Stimulated activated naive B cell treated with anti-CD40 and anti-IgM and Interleukin-4, amounts not matched to agents 10 μg/mL and 1 μg/mL and 100 μg/mL, for 72 hours (primary cell): Measurements from ENCODE around the gene SEMA3F.
"Not testable (repeated sequence)": the region's sequence is repeated elsewhere in the genome, so short reads cannot be mapped to it uniquely, and the experiment has no call there.

Source experiments
- ATAC-seq, 2 donors: fragments of 150-1000 bp; cut with Tn5 transposase; replicated peaks; 2 replicates each; pipeline ENCODE4 v1.10.0; 2021; ENCODE audit warnings: moderate library complexity in 1 of 2
- DNase-seq: peaks from one replicate; pipeline ENCODE4 v3.0.0; 2021
- H3K27ac Mint-ChIP-seq: one replicate; pipeline ENCODE4 v1.8.0; 2022; ENCODE audit warnings: mild to moderate bottlenecking, mixed read lengths
- H3K27me3 Mint-ChIP-seq, 2 donors: one replicate each; pipeline ENCODE4 v1.8.0; 2022; ENCODE audit warnings: mixed read lengths in 2 of 2
- H3K36me3 Mint-ChIP-seq, 2 donors: one replicate each; pipeline ENCODE4 v1.8.0; 2022; ENCODE audit warnings: mixed read lengths in 2 of 2, mild to moderate bottlenecking in 1 of 2
- H3K4me1 Mint-ChIP-seq, 2 donors: one replicate each; pipeline ENCODE4 v1.8.0; 2022; ENCODE audit warnings: mixed read lengths in 2 of 2, mild to moderate bottlenecking in 1 of 2
- H3K4me3 Mint-ChIP-seq, 2 donors: one replicate each; pipeline ENCODE4 v1.8.0; 2022; ENCODE audit warnings: mild to moderate bottlenecking in 2 of 2, mixed read lengths in 2 of 2, moderate library complexity in 1 of 2
- H3K9me3 Mint-ChIP-seq, 2 donors: one replicate each; pipeline ENCODE4 v1.8.0; 2022; ENCODE audit warnings: mixed read lengths in 2 of 2, mild to moderate bottlenecking in 1 of 2

Gene SEMA3F

DNA sequence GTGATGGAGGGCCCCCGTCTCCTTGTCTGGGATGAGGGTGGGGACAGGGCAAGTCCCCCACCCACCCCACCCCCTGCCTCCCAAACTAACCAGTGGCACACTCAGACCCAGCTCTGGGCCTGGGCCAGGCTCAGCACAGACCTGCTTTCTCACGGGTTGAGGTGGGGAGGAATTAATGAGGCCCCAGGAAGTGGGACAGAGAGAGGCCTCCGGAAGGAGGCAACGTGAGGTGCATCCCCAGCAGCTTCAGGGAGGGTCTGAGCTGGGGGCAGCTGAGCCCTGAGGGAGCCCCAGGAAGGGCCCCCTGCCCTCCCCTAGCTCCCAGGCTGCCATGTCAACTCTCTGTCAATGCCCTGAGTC is 65.9 kb downstream of the SEMA3F start:
- H3K36me3 Mint-ChIP-seq: no peaks in the 10 kb centered on the region
- no peak for ATAC-seq
- DNase-seq: no peak
- peaks cover 0 to 8% of the 10 kb centered on the region in 2 donors for H3K4me1 Mint-ChIP-seq
- H3K27ac Mint-ChIP-seq: no peak overlapping the region
- no peak overlapping the region for H3K4me3 Mint-ChIP-seq
- peaks cover 8 to 12% of the 10 kb centered on the region in 2 donors for H3K27me3 Mint-ChIP-seq
- H3K9me3 Mint-ChIP-seq: no peaks in the 10 kb centered on the region

DNA sequence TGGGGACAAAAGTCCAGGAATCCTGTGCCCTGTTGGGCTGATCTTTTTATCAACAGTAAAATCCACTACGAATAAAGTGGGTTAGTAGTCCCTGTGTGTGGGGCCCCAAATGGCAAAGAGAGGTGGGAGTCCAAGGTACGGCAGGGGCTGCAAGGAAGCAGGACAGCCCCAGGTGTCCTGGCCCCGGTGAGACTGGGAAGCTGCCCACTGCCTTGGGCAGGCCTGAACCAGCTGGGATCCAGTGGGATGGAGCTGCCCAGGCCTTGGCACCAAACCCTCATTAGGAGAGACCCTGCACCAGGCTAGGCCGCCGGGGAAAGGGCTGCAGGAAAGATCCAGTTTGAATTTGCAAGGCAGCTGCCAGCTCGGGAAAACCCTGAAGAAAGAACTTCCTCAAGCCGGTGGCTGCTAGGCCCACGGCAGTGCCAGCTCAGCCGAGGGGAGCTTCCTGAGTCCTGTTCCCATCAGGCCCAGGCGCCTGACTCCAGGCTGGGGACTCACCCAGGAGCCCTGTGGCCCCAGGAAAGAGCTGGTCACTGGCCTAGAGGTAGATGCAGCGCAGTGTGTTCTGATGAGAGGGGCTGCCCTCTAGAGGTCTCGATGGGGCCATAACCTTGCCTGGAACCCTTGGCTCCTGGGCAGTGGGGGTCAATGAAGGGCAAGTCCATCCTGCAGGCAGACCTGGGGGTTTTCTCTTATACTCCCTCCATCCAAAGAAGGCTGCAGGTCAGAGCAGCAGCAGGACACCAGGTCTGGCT is 66.5 kb downstream of the SEMA3F start:
- Mint-ChIP-seq H3K27ac (no peak overlapping the region), H3K4me3 (no peak overlapping the region), H3K9me3 (no peaks in the 10 kb centered on the region), H3K4me1 (peaks cover 3 to 13% of the 10 kb centered on the region in 2 donors), H3K27me3 (peaks cover 8 to 12% of the 10 kb centered on the region in 2 donors), H3K36me3 (no peaks in the 10 kb centered on the region)
- DNase-seq (no peak), ATAC-seq (no peak)

DNA sequence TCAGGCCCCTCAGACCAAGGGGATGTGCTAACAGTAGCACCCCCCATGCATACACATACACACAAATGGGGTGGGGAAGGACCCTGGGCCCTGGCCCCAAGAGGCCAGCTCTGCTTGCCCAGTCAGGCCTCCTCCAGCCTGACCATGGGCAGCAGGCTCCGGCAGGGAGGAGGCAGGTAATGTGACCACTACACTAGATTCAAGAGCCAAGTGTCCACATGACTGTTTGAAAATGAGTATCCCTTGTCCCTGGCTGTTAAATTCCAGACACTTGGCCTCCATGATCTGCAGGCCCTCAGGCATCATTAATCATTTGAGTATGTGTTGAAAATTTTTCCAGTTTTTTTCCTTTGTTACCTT is 67.0 kb downstream of the SEMA3F start:
- H3K27ac Mint-ChIP-seq: no peak overlapping the region

DNA sequence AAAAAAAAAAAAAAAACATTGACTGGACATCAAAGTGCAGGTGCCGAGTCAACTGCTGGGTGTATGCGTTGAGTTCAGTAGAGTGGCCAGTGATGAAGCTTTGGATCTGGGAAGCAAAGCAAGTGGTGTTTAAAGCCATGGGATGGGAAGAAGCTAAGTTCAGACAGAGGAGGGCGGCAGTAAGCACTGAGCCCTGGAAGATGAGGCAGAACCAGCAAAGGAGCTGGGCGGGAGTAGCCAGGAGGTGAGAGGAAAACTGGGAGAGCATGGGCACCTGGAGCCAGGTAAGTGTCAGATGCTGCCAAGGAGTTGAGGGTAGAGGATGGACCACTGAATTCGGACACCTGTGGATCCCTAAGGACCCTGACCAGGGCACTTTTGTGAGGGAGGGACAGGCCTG is 69.5 kb downstream of the SEMA3F start:
- ATAC-seq: no peak
- H3K4me3 Mint-ChIP-seq: no peak overlapping the region
- H3K4me1 Mint-ChIP-seq: peaks cover 19 to 37% of the 10 kb centered on the region in 2 donors
- H3K36me3 Mint-ChIP-seq: no peaks in the 10 kb centered on the region
- no peak overlapping the region for H3K27ac Mint-ChIP-seq
- no peak for DNase-seq
- peaks cover 4 to 5% of the 10 kb centered on the region in 2 donors for H3K27me3 Mint-ChIP-seq
- H3K9me3 Mint-ChIP-seq: no peaks in the 10 kb centered on the region

More for the DNA sequence above, 67.0 kb downstream of the SEMA3F start:
- DNase-seq (no peak), ATAC-seq (no peak)
- Mint-ChIP-seq H3K4me1 (peaks cover 6 to 18% of the 10 kb centered on the region in 2 donors), H3K4me3 (no peak overlapping the region), H3K36me3 (no peaks in the 10 kb centered on the region), H3K27me3 (peaks cover 8 to 12% of the 10 kb centered on the region in 2 donors), H3K9me3 (no peaks in the 10 kb centered on the region)

DNA sequence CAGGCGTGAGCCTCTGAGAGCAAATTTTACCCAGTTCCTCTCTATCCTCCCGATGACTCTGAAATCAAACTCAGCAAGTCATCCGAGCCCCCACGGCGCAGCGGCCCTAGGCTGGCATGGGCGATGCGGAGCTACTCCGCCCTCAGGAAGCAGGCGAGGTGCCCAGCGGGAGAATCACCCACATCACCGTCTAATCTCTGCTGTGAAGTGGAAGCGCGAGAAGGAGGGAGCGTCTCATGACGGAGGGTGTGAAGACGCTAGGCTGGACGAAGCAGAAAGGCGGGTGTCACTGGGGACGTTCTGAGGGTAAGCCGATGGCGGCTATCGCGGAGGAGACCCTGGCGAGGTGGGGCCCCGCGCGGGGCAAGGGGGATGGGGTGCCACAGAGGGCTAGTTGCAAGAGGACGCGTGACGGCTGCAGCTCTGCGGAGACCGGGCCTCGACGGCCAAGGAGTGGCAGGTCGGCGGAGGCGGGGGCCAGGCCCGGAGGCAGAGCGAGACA is 71.8 kb downstream of the SEMA3F start:
- DNase-seq (peak; percentile 52), ATAC-seq (peak; percentile 38)
- peaks cover 4 to 5% of the 10 kb centered on the region in 2 donors for H3K27me3 Mint-ChIP-seq
- peak overlapping the region; percentile 87 to 92 for H3K4me3 Mint-ChIP-seq
- peak overlapping the region; percentile 93 for H3K27ac Mint-ChIP-seq
- peaks cover 30 to 55% of the 10 kb centered on the region in 2 donors for H3K4me1 Mint-ChIP-seq
- no peaks in the 10 kb centered on the region for H3K36me3 Mint-ChIP-seq
- H3K9me3 Mint-ChIP-seq: no peaks in the 10 kb centered on the region

DNA sequence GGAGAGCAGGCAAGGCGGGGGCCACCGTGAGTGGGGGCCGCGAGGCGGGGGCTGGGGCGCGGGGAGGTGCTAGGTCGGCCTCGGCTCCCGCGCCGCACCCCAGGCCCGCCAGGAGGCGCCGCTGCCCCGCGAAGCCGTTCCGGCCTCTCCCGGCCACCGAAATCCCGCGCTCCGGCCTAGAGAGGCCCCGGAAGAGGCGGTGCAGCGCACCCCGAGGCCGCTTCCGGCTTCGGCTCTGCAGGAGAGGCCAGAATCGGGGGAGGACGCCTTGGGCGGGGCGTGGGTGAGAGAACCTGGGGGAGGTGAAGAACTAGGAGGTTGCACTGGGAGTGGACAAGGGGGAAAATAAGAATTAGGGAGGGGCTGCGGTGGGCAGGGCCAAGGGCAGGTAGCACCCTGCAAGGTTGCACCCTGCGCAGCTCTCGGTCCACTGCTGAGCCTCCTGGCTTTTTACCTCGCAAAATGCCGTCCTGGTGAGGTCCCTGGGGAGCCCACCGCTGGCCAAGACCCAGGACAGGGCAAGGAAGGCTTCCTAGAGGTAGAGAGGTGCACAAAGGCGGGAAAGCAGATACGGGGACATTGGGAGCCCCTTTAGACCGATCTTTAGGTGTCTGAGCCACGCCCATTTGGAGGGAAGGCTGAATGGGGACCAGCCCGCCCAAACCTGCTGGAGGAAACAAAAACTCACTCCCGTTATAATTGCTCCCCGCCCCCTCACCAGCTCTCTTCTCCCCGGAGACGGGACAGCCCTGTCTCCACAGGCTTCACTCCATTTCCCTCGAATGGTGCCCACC is 72.5 kb downstream of the SEMA3F start:
- Mint-ChIP-seq H3K4me1 (peaks cover 32 to 55% of the 10 kb centered on the region in 2 donors), H3K9me3 (no peaks in the 10 kb centered on the region), H3K36me3 (no peaks in the 10 kb centered on the region), H3K4me3 (peak overlapping the region; percentile 87 to 92), H3K27me3 (peaks cover 4 to 5% of the 10 kb centered on the region in 2 donors), H3K27ac (peak overlapping the region; percentile 93)
- DNase-seq (peak; percentile 88), ATAC-seq (peak; percentile 85 to 86)

DNA sequence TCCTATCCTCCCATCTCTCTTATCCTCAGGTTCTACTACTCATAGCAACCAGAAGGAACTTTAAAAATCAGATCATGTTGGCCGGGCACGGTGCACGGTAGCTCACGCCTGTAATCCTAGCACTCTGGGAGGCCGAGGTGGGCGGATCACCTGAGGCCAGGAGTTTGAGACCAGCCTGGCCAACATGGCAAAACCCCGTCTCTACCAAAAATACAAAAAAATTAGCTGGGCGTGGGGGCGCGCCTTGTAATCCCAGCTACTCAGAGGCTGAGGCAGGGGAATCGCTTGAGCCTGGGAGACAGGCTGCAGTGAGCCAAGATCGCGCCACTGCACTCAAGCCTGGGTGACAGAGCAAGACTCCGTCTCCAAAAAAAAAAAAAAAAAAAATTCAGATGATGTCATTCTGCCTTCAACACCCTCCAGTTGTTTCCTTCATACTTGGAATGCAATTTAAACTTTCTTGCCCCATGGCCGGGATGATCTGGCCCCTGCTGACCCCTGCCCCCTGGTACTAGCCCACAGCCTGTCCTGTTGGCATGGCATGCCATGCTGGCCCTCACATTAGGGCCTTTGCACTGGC is 73.2 kb downstream of the SEMA3F start:
- not testable (repeated sequence) for H3K27me3 Mint-ChIP-seq, H3K36me3 Mint-ChIP-seq, ATAC-seq, DNase-seq, H3K9me3 Mint-ChIP-seq
- Mint-ChIP-seq H3K4me1 (peaks cover 36 to 55% of the 10 kb centered on the region in 2 donors), H3K27ac (peak overlapping the region; percentile 68), H3K4me3 (peak overlapping the region; percentile 87 to 92)

DNA sequence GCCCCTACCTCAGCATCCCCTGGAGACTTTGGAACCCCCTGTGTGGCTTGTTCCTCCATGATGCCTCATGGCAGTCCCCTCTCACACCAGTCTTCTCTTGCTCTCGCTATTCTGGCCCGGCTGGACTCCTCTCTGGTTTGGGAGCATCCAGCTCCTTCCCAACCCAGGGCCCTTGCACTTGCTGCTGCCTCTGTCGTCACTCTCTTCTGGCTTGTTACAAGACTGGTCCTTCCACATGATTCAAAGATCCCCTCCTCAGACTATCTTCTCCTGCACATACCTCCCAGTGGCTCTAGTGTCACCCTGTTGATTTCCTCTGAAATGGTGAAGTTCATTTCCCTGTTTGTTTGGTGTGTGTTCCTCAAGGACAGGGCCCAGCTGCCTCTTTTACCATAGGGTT is 74.4 kb downstream of the SEMA3F start:
- Mint-ChIP-seq H3K9me3 (no peaks in the 10 kb centered on the region), H3K4me3 (no peak overlapping the region), H3K36me3 (no peaks in the 10 kb centered on the region), H3K27me3 (peaks cover 0 to 5% of the 10 kb centered on the region in 2 donors), H3K4me1 (peaks cover 39 to 55% of the 10 kb centered on the region in 2 donors), H3K27ac (no peak overlapping the region)
- no peak for ATAC-seq
- DNase-seq: no peak

DNA sequence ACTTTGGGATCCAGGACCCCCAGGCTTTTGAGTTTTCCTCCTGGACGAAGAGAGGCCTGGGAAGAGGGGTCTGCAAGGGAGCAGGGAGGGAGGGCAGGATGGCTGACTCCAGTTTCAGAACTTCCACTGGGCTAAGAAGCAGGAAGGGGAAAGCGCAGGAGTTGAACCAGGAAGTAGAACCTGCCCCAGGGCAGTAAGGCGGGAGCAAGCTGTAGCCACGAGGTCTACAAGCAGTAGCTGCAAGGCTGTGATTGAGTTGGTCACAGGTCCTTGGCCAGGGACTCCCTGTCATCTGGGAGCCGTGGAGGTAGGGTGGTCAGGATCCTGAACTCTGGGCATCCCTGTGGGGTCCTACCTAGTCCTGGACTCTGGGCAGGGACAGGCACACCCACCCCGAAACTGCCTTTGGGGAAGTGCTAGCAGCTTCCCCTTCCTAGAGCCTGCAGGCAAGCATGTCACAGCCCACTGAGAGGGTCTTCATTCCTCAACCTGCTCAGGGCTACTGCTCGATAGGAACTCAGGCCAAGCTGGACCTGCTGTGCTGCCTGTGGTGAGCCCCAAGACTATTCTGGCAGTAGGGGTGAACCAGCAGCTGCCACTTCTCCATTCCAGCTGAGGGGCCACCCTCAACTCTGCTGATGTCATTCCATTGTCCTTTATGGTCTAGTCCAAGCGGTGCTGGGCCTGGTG is 75.1 kb downstream of the SEMA3F start:
- ATAC-seq (no peak), DNase-seq (no peak)
- H3K4me1 Mint-ChIP-seq: peaks cover 39 to 55% of the 10 kb centered on the region in 2 donors
- H3K36me3 Mint-ChIP-seq: no peaks in the 10 kb centered on the region
- H3K27ac Mint-ChIP-seq: peak overlapping the region; percentile 73
- H3K4me3 Mint-ChIP-seq: no peak overlapping the region
- peaks cover 0 to 3% of the 10 kb centered on the region in 2 donors for H3K27me3 Mint-ChIP-seq
- H3K9me3 Mint-ChIP-seq: no peaks in the 10 kb centered on the region

DNA sequence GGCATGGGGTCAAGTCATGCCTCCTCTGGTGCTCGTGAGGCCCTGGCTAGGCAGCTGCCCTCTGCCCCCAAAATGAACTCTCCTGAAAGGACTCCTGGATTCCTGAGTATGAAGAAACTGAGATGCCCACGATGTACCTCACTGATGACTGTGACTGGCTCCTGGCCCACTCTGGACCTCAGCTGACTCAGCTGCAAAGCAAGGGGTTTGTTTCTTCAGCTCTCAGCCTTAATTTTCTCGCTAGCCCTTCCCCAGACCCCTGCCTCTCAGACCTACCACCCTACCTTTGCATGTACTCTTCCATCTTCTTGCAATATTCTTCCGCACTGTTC is 75.6 kb downstream of the SEMA3F start:
- H3K4me3 Mint-ChIP-seq: no peak overlapping the region
- ATAC-seq (no peak), DNase-seq (no peak)
- H3K9me3 Mint-ChIP-seq: no peaks in the 10 kb centered on the region
- peaks cover 41 to 49% of the 10 kb centered on the region in 2 donors for H3K4me1 Mint-ChIP-seq
- H3K27ac Mint-ChIP-seq: peak overlapping the region; percentile 73
- no peaks in the 10 kb centered on the region for H3K27me3 Mint-ChIP-seq
- H3K36me3 Mint-ChIP-seq: no peaks in the 10 kb centered on the region

DNA sequence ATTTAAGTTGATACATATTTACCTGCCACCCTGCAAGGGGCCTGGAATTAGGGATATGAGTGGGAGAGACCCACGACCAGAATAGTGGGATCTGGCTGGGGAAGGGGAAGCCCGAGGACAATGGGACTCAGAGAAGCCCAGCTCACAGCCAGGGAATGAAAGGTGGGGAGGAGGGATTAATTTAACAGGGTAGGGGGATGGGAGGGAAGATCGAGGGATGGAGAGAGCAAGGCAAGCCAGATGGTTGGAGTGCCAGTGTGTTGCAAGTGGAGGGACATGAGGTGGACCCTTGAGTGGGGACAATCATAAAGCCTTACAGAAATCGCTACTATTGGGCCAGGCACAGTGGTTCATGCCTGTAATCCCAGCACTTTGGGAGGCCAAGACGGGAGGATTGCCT is 76.5 kb downstream of the SEMA3F start:
- H3K4me3 Mint-ChIP-seq: no peak overlapping the region

DNA sequence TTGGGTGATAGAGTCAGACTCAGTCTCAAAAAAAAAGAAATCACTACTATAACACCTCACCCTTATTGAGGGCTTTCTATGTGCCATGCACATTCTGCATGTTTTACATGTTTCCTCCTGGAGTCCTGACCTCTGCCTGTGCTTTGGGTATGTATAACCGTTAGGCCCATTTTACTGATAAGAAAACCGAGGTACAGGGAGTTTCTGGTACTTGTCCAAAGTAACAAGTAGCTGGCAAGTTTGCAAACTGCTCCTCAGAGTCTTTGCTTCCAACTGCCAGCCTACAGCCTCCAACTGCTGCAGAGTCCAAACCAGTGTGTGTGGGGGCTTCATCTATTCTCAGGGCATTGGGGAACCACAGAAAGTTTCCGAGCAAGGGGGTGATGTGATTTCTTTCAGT is 77.2 kb downstream of the SEMA3F start:
- no peak overlapping the region for H3K27ac Mint-ChIP-seq
- H3K4me1 Mint-ChIP-seq: peaks cover 38 to 41% of the 10 kb centered on the region in 2 donors
- no peak overlapping the region for H3K4me3 Mint-ChIP-seq
- no peaks in the 10 kb centered on the region for H3K27me3 Mint-ChIP-seq
- peaks cover 10% of the 10 kb centered on the region in 2 donors for H3K36me3 Mint-ChIP-seq
- DNase-seq (no peak), ATAC-seq (no peak)
- no peaks in the 10 kb centered on the region for H3K9me3 Mint-ChIP-seq

More for the DNA sequence above, 76.5 kb downstream of the SEMA3F start:
- ATAC-seq (no peak), DNase-seq (no peak)
- no peaks in the 10 kb centered on the region for H3K27me3 Mint-ChIP-seq
- no peaks in the 10 kb centered on the region for H3K9me3 Mint-ChIP-seq
- peaks cover 2 to 3% of the 10 kb centered on the region in 2 donors for H3K36me3 Mint-ChIP-seq
- H3K27ac Mint-ChIP-seq: no peak overlapping the region
- H3K4me1 Mint-ChIP-seq: peaks cover 38 to 42% of the 10 kb centered on the region in 2 donors

DNA sequence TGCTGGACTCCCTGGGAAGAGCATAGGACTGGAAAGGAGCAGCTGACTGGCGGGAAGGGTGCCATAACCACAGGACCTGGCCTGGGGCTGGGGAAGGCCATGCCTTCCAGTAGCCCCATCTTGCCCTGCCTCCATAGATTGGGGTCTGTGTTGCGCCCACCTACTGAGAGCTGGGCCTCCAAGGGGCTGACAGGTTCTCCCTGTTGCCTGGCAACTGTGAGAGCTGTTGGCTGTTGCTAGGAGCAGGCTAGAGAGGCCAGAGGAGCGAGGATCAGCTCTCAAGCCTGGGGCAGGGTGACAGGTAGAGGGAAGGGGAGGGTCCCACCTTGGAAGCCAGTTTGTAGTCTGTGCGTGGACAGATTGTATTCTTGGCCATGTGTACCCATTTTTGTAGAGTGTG is 78.1 kb downstream of the SEMA3F start:
- peaks cover 39 to 41% of the 10 kb centered on the region in 2 donors for H3K4me1 Mint-ChIP-seq
- no peak overlapping the region for H3K27ac Mint-ChIP-seq

More for the DNA sequence above, 78.1 kb downstream of the SEMA3F start:
- peaks cover 18 to 19% of the 10 kb centered on the region in 2 donors for H3K36me3 Mint-ChIP-seq
- H3K9me3 Mint-ChIP-seq: no peaks in the 10 kb centered on the region
- H3K4me3 Mint-ChIP-seq: no peak overlapping the region
- DNase-seq: no peak
- H3K27me3 Mint-ChIP-seq: no peaks in the 10 kb centered on the region
- ATAC-seq: no peak
